GM18502 (cell line): Measurements from ENCODE around the gene FRS3.
"Not testable (repeated sequence)": the region's sequence is repeated elsewhere in the genome, so short reads cannot be mapped to it uniquely, and the experiment has no call there.

Experiments
- ATAC-seq: cut with Tn5 transposase; IDR thresholded peaks from one replicate; pipeline ENCODE4 v1.9.1; 2021; ENCODE audit warnings: mild to moderate bottlenecking; ENCODE audit not compliant: unreplicated experiment, poor library complexity

Gene FRS3

DNA sequence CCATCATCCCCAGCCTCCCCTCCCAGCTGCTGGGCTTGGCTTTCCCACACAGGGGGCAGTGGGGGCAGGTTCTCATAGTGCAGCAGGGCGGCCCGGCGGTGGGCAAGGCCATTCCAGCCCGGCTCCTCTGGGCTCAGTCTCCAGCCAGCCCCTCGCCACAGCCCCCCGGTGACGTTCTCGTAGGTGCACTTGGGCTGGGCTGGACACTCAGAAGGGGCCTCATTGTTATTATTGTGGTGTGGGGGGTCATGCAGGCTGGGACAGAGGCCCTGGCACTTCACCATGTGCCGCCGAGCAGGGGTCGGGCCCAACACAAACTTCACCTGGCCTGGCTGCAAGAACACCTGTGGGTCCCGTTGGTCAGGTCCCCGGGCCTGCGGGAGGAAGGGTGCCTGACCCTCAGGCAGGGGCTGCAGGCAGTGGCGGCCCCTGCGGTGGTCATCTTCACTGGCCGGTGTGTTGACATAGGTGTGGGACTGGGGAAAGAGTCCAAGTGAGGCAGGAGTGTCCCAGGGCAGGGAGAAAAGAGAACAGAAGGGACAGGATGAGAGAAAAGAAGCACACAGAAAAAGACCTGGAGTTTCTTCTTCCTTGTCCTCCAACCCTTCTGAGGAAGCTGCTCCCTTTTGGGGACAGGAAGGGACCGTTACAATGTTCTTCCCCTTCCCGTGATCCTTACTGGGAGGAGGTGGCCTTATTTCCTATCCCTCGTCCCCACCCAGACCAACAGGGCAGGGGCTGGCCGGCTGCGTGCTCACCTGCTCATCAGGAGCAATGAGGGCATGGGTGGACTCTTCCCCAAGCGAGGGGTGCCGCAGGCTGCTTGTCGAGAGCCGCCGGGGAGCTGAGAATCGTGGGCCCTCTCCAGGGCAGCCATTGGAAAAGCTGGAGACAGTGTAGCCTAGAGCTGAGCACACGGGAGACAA, 8.4 kb downstream of the FRS3 start:
- ATAC-seq, result no peak

DNA sequence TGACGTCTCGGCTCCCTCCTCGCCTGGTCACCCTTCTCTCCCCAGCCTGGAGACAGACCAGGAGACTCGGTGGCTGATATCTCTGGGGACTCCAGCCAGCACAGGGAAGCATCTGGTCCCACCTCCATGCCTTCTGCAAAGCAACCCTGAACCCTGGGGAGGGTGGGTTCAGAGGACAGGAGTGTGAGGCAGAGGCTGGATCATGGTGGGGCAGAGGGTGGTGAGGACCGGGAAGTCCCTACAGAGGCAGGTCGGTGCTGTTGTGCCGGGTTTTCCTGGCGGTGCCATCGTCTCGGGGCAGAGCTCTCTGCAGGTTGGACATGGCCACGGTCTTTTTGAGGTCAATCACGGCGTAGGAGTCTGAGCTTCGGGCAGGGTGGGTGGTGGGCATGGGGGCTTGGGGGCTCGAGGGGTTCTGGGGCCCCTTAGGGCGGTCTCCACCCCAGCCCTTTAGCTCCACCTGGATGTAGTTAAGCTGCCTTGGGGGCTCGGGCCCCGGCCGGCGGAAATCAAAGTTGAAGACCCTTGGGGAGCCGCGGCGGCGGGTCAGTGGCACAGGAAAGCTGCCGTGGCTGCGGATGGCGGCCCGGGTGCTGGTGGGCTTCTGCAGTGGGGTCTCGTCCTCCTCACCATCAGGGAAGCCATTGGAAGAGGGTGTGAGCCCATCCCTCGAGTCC, 9.2 kb downstream of the FRS3 start:
- ATAC-seq, result no peak

- no peak for ATAC-seq
Measured at GRCh38 chr6:41769376-41769775, 10.3 kb downstream of the FRS3 start.

GRCh38 chr6:41768545-41769308, 11.0 kb downstream of the FRS3 start:
- no peak for ATAC-seq

GRCh38 chr6:41767112-41767833, 12.4 kb downstream of the FRS3 start:
- no peak for ATAC-seq

GRCh38 chr6:41766043-41766664, 13.5 kb downstream of the FRS3 start:
- not testable (repeated sequence) for ATAC-seq

DNA sequence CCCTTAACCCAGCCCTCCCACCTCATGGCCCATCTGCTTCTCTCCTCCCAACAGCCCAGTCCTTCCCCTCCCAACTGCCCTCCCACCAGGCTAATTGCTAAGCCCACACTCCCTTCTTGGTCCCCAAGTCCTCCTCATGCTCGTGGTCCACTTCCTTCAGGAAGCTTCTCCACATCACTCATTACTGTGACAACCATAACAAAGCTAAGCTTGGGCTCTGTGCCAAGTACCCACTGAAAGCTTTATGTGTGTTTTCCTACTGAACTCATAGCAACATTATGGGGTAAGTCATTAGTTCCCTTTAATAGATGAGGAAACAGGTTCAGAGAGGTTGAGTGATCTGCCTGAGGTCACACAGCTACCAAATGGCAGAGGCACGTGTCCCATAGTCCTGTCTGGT, 16.2 kb downstream of the FRS3 start:
- no peak for ATAC-seq

DNA sequence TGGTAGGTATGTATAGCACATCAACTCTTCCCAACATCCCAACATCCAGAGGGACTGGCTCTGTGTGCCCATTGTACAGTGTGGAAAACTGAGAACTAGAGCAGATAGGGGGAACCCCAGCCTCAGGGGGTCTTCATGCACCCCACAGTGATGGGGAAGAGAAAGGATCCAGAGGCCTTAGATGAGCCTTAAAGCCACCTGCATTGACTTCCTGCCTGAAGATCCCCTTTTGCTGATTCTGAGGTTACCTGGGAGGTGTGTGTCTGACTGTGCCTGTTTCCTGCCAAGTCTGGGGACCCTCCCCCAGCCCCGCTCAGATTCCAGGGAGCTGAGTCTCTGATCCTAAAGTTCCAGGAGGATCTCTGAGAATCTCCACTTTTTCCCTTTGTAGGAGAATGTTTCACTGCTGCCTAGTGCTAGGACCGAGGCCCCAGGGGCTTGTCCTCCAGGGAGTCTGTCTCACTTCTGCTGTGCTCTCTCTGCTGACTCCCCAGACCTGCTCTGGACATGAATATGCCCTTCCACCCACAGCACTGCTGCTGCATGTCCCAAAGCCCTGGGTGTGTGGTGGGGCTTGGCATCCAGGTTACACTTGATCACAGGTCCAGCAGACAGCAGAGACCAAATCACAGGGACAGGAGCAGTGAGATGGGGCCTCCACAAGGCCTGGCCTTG, 19.7 kb downstream of the FRS3 start:
- no peak for ATAC-seq

GRCh38 chr6:41759106-41759904, 20.4 kb downstream of the FRS3 start:
- ATAC-seq, result no peak

DNA sequence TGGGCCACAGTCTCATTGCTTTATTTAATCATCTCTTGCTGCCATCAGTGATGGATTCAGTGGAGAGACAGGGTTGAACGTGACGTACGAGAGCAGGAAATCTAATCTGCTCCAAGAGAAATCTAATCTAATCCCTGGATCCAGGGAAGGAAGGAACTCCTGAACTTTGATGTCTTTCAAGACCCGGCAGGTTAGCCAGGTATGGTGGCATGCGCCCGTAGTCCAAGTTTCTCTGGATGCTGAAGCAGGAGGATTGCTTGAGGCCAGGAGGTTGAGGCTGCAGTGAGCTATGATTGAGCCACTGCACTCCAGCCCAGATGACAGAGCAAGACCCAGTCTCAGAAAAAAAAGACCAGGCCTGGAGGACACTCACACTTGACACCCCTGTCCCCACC, 21.1 kb downstream of the FRS3 start:
- no peak for ATAC-seq

- no peak for ATAC-seq
Measured at GRCh38 chr6:41757931-41758640, 21.6 kb downstream of the FRS3 start.

- ATAC-seq, result no peak
Measured at GRCh38 chr6:41757271-41757670, 22.4 kb downstream of the FRS3 start.

DNA sequence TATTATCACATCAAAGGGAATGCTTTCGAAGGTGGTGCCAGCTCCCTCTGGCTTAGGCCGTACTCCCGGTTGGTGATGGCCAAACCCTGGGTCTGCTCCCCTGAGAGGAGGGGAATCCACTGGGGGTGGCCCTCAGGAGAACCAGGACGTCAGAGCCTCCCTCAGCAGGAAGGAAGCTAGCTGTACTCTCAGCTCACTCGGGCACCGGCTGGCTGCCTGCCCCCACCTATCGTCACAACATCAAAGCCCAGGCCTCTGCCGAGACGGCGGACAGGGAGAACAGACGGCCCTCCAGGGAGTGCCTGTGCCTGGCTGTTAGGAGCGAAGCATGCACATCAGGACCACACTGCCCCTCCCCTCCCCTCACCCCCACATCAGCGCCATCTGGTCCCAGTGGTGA, 23.3 kb downstream of the FRS3 start:
- ATAC-seq, result no peak

- ATAC-seq, result no peak
Measured at GRCh38 chr6:41755895-41756294, 23.8 kb downstream of the FRS3 start.

- ATAC-seq, result no peak
Measured at GRCh38 chr6:41750374-41750773, 29.3 kb downstream of the FRS3 start.

DNA sequence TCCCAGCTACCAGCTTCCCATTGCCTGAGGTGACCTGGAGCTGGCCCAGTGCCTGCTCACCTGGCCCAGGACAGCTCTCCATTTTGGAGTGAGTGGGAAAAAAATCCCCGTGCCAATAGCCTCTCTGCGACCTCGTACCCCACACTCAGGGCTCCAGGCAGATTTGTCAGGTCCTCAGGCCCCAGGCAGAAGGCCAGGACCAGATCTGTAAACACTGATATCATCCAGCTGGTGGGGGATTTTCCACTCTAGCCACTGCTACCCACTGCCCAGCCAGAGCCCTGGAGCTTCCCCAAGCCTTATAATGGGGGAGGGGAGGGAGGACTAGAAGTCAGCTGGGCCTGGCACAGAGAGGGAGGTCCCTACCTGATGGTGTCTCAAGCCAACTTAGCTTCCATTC, 31.2 kb downstream of the FRS3 start:
- ATAC-seq, result no peak

DNA sequence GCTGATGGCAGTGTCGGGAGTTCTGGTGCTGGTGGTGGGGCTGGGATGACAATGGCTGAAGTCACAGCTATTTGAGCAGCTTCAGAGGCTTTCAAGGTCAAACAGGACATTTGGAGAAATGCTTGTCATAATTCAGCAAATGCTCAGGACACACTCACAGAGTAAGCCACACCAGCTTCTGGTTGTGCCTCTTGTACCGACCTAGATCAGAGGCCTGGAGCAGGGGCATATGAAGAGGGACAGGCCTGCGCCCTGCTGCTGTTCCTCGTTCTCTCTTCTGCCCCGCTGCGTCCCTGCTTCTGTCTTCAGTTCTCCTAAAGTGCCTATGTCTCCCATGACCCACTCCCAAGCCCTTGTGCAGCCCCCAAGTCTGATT, 31.6 kb downstream of the FRS3 start:
- no peak for ATAC-seq
